ENCODE data around the gene C12orf75. TPM values are rescaled to one million over a fixed set of nuclear protein-coding genes. Genes with fewer than 3 reads are reported as not detected.
"Not testable (repeated sequence)": the region's sequence is repeated elsewhere in the genome, so short reads cannot be mapped to it uniquely, and the experiment has no call there.

The C12orf75 gene
- total RNA-seq, 6 experiments from 2014 or later, result 1.3 to 5.5 (median 2.7) TPM

- H3K27me3 ChIP-seq; intact Hi-C loops (cut with DNase I); H3K36me3 ChIP-seq; H3K9me3 ChIP-seq; H3K4me3 ChIP-seq; ATAC-seq: not testable (repeated sequence)
- peak in 1 of 3 donors; percentile 69 for DNase-seq
- Histone ChIP-seq H3K27ac (peak overlapping the region in 1 of 3 donors; percentile 69), H3K4me1 (peaks cover 0 to 26% (median 6%) of the 10 kb centered on the region in 4 donors)
- 39% methylated on average over 2 of the region's 2 CpGs for WGBS (ENCODE audit: insufficient coverage, low coverage, low lambda C conversion rate, missing lambda C conversion rate)
Measured at GRCh38 chr12:105310476-105311085, 19.9 kb upstream of the C12orf75 start.

GRCh38 chr12:105311936-105312335 lies 18.6 kb upstream of the C12orf75 start:
- peaks cover 0 to 27% (median 6%) of the 10 kb centered on the region in 4 donors for H3K4me1 ChIP-seq
- ATAC-seq; DNase-seq; H3K4me3 ChIP-seq; H3K36me3 ChIP-seq; H3K27ac ChIP-seq; intact Hi-C loops (cut with DNase I); H3K27me3 ChIP-seq; H3K9me3 ChIP-seq: not testable (repeated sequence)
- 67% methylated on average over 3 of the region's 3 CpGs for WGBS (ENCODE audit: insufficient coverage, low coverage, low lambda C conversion rate, missing lambda C conversion rate)

- H3K36me3 ChIP-seq; ATAC-seq; H3K27me3 ChIP-seq; intact Hi-C loops (cut with DNase I); H3K4me3 ChIP-seq; H3K27ac ChIP-seq; H3K9me3 ChIP-seq; DNase-seq: not testable (repeated sequence)
- peaks cover 0 to 43% (median 15%) of the 10 kb centered on the region in 4 donors for H3K4me1 ChIP-seq
- 93% methylated on average over 8 of the region's 8 CpGs for WGBS (ENCODE audit: insufficient coverage, low coverage, low lambda C conversion rate, missing lambda C conversion rate)
Measured at GRCh38 chr12:105313755-105314154, 16.7 kb upstream of the C12orf75 start.

GRCh38 chr12:105315130-105315529 lies 15.4 kb upstream of the C12orf75 start:
- DNase-seq, result no peak
- no peak overlapping the region for H3K4me3 ChIP-seq
- WGBS (ENCODE audit: insufficient coverage, low coverage, low lambda C conversion rate, missing lambda C conversion rate), result 72% methylated on average over 2 of the region's 2 CpGs
- peaks cover 0 to 39% (median 16%) of the 10 kb centered on the region in 4 donors for H3K4me1 ChIP-seq
- H3K27me3 ChIP-seq, result no peaks in the 10 kb centered on the region
- intact Hi-C loops (cut with DNase I), result no loop called here
- no peak for ATAC-seq
- no peaks in the 10 kb centered on the region for H3K36me3 ChIP-seq
- no peak overlapping the region for H3K27ac ChIP-seq
- TF ChIP-seq POLR2A (IDR thresholded peaks at IDR 0.05) (no peak), CTCF (IDR thresholded peaks at IDR 0.05) (no peak)
- H3K9me3 ChIP-seq, result no peaks in the 10 kb centered on the region

GRCh38 chr12:105315726-105316125 lies 14.8 kb upstream of the C12orf75 start:
- H3K9me3 ChIP-seq, result no peaks in the 10 kb centered on the region
- no peaks in the 10 kb centered on the region for H3K27me3 ChIP-seq
- H3K4me1 ChIP-seq, result peaks cover 0 to 37% (median 15%) of the 10 kb centered on the region in 4 donors
- TF ChIP-seq POLR2A (IDR thresholded peaks at IDR 0.05), result no peak
- TF ChIP-seq CTCF (IDR thresholded peaks at IDR 0.05), result no peak
- no peaks in the 10 kb centered on the region for H3K36me3 ChIP-seq
- H3K27ac ChIP-seq, result no peak overlapping the region
- intact Hi-C loops (cut with DNase I), result no loop called here
- H3K4me3 ChIP-seq, result no peak overlapping the region
- no peak for DNase-seq
- 100% methylated on average over 6 of the region's 6 CpGs for WGBS (ENCODE audit: insufficient coverage, low coverage, low lambda C conversion rate, missing lambda C conversion rate)
- no peak for ATAC-seq

GRCh38 chr12:105316931-105317852 lies 13.3 kb upstream of the C12orf75 start:
- Histone ChIP-seq H3K36me3 (no peaks in the 10 kb centered on the region), H3K4me1 (peaks cover 0 to 48% (median 14%) of the 10 kb centered on the region in 4 donors), H3K4me3 (no peak overlapping the region), H3K27me3 (no peaks in the 10 kb centered on the region), H3K27ac (peak overlapping the region in 2 of 3 donors; percentile 51 to 57), H3K9me3 (no peaks in the 10 kb centered on the region)
- intact Hi-C loops (cut with DNase I), result no loop called here
- TF ChIP-seq POLR2A (IDR thresholded peaks at IDR 0.05), result no peak
- no peak for TF ChIP-seq CTCF (IDR thresholded peaks at IDR 0.05)
- ATAC-seq (no peak), DNase-seq (no peak)
- WGBS (ENCODE audit: insufficient coverage, low coverage, low lambda C conversion rate, missing lambda C conversion rate), result 81% methylated on average over 4 of the region's 4 CpGs
